Measurements from ENCODE around the gene HBZ. TPM values are rescaled to one million over a fixed set of nuclear protein-coding genes. Genes with fewer than 3 reads are reported as not detected.

HBZ gene
- not detected in 2 replicates for total RNA-seq

GRCh38 chr16:152141-153128, at the start of gene HBZ:
TSS of gene HBZ (plus strand) at chr16:152644. CDS start at chr16:152910, 266 bp downstream.

DNA sequence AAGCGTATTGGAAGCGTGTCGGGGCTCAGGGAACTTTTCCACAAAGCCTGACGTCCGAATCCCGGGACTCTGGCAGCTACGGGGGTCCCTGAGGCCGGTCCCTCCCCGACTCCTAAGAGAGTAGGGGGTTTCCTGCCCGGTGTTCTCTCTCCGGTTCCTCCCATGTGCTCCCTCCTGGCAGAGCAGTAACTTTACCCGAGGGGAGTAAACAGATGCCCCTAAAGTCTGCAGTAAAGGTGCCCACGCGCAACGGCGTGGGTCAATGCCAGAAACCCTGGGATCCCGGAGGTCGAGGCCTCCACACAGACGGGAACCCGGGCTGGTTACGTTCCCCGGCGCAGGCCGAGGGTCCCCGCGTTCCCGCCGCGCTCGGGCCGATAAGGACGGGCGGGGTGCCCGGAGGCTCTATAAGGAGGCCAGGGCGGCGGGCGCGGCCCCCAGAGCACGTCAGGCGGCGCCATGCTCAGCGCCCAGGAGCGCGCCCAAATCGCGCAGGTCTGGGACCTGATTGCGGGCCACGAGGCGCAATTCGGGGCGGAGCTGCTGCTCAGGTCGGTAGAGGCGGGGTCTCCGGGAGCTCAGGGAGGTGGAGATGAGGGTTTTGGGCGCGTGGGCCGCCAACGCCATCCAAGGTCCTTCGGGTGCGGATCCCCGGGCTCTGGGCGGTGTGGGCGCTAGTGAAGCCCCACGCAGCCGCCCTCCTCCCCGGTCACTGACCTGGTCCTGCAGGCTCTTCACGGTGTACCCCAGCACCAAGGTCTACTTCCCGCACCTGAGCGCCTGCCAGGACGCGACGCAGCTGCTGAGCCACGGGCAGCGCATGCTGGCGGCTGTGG, 13.3 kb downstream of the HBZ start, which contains the start of gene HBM:
Gene HBM, plus strand, starts transcription at position 440 of the 836 bp plus-strand sequence. Its CDS starts 20 bp downstream, at position 460.

DNA sequence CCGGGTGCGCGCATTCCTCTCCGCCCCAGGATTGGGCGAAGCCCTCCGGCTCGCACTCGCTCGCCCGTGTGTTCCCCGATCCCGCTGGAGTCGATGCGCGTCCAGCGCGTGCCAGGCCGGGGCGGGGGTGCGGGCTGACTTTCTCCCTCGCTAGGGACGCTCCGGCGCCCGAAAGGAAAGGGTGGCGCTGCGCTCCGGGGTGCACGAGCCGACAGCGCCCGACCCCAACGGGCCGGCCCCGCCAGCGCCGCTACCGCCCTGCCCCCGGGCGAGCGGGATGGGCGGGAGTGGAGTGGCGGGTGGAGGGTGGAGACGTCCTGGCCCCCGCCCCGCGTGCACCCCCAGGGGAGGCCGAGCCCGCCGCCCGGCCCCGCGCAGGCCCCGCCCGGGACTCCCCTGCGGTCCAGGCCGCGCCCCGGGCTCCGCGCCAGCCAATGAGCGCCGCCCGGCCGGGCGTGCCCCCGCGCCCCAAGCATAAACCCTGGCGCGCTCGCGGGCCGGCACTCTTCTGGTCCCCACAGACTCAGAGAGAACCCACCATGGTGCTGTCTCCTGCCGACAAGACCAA, 20.0 kb downstream of the HBZ start, which contains the start of gene HBA2:
Gene HBA2, plus strand, starts transcription at position 503 of the 568 bp plus-strand sequence. Its CDS starts 37 bp downstream, at position 540.

GRCh38 chr16:176477-177382, 24.3 kb downstream of the HBZ start, which contains the start of gene HBA1:
TSS of gene HBA1 (plus strand) at chr16:176680. CDS start at chr16:176717, 37 bp downstream.

DNA sequence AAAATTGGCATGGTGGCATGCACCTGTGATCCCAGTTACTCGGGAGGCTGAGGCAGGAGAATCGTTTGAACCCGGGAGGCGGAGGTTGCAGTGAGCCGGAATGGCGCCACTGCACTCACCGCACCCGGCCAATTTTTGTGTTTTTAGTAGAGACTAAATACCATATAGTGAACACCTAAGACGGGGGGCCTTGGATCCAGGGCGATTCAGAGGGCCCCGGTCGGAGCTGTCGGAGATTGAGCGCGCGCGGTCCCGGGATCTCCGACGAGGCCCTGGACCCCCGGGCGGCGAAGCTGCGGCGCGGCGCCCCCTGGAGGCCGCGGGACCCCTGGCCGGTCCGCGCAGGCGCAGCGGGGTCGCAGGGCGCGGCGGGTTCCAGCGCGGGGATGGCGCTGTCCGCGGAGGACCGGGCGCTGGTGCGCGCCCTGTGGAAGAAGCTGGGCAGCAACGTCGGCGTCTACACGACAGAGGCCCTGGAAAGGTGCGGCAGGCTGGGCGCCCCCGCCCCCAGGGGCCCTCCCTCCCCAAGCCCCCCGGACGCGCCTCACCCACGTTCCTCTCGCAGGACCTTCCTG, 27.7 kb downstream of the HBZ start, which contains the start of gene HBQ1:
Gene HBQ1, plus strand, starts transcription at position 359 of the 575 bp plus-strand sequence. Its CDS starts 28 bp downstream, at position 387.

Other genes starting within 250 kb of the HBZ start
- gene POLR3K, start 99.0 kb upstream of the HBZ start, total RNA-seq: 2.7 TPM in 2 replicates
- gene SNRNP25, start 98.8 kb upstream of the HBZ start, total RNA-seq: 38.6 and 42.2 TPM in 2 replicates
- gene RHBDF1, start 80.0 kb upstream of the HBZ start, total RNA-seq: 32.3 and 46.5 TPM in 2 replicates
- 125 and 225 TPM in 2 replicates for gene MPG, start 74.4 kb upstream of the HBZ start, total RNA-seq
- 6.5 and 11.0 TPM in 2 replicates for gene NPRL3, start 14.0 kb upstream of the HBZ start, total RNA-seq
- not detected in 2 replicates for gene HBM, start 13.3 kb downstream of the HBZ start, total RNA-seq
- not detected in 2 replicates for gene HBA2, start 20.2 kb downstream of the HBZ start, total RNA-seq
- not detected in 2 replicates for gene HBA1, start 24.0 kb downstream of the HBZ start, total RNA-seq
- gene HBQ1, start 27.8 kb downstream of the HBZ start, total RNA-seq: not detected in 2 replicates
- gene LUC7L, start 76.8 kb downstream of the HBZ start, total RNA-seq: 23.3 and 28.8 TPM in 2 replicates
- gene FAM234A, start 82.2 kb downstream of the HBZ start, total RNA-seq: 31.5 and 39.1 TPM in 2 replicates
- gene RGS11, start 123.3 kb downstream of the HBZ start, total RNA-seq: 1.4 and 7.2 TPM in 2 replicates
- gene ARHGDIG, start 127.9 kb downstream of the HBZ start, total RNA-seq: 0.77 and 0.79 TPM in 2 replicates
- gene PDIA2, start 130.5 kb downstream of the HBZ start, total RNA-seq: under 0.01 and 0.17 TPM in 2 replicates
- 14.2 and 17.5 TPM in 2 replicates for gene AXIN1, start 200.1 kb downstream of the HBZ start, total RNA-seq
- 58.6 and 85.7 TPM in 2 replicates for gene MRPL28, start 217.9 kb downstream of the HBZ start, total RNA-seq
- 73.8 and 99.2 TPM in 2 replicates for gene PGAP6, start 229.3 kb downstream of the HBZ start, total RNA-seq
- 47.2 and 78.2 TPM in 2 replicates for gene NME4, start 244.6 kb downstream of the HBZ start, total RNA-seq
- gene DECR2, start 249.2 kb downstream of the HBZ start, total RNA-seq: 3.7 and 11.8 TPM in 2 replicates

All from bronchial smooth muscle cell (primary cell).